Umbilical cord (tissue), 2 donors: ENCODE data around the gene SEMA5A. TPM values are rescaled to one million over a fixed set of nuclear protein-coding genes. Genes with fewer than 3 reads are reported as not detected.
A peak's percentile ranks its signal among the peaks of the same experiment; 100 is the strongest.

Experiments
- DNase-seq: peaks from one replicate; pipeline ENCODE4 v3.0.0-alpha.2; 2015; ENCODE audit warnings: low spot score
- total RNA-seq: library from RNA; depleted of rRNA; stranded (reverse); fragments of >200 nt; gene quantifications from one replicate; pipeline ENCODE4 v1.2.3, GENCODE V29; 2014; ENCODE audit warnings: low replicate concordance; ENCODE audit not compliant: insufficient read depth

Gene SEMA5A
- total RNA-seq, 1 donor from 2014 or later = 24.8 TPM

DNA sequence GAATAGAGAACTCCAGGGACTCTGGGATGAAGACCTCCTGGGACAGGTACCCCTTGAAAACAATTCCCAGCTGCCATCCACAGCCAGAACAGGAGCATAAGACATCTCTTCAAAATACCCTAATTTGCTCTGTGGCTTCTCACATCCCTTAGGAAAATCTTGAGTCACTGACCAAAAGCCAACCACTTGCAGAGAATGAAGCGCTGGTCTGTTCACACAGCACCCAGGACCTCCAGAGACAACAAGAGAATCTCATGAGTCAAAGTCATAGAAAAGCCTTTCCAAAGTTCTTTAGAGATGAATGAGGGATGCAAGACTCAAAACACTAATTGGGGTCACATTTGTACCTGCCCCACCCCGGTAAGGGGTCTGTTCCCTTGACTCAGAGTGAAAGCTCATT, 210.6 kb downstream of the SEMA5A start:
- DNase-seq = no peak

GRCh38 chr5:9332026-9332425, 213.8 kb downstream of the SEMA5A start:
- DNase-seq = no peak

DNA sequence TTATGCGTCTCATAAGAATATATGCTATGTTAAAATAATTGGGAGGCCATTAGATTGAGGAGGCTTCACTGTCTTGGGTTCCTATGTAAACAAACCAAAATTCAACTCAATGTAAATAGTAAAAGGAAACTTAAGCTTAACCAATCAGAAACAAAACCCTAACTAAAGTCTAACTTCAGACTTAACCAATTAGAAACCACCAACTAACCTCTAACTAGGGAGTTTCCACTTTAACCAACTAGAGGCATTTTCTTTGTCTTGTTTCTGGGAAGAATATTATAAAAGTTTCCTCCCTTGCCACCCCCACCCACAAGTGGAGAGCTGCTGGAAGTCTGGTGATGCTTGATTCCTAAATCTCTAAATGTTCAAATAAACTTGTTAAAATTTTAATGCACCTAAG, 214.5 kb downstream of the SEMA5A start:
- no peak for DNase-seq

DNA sequence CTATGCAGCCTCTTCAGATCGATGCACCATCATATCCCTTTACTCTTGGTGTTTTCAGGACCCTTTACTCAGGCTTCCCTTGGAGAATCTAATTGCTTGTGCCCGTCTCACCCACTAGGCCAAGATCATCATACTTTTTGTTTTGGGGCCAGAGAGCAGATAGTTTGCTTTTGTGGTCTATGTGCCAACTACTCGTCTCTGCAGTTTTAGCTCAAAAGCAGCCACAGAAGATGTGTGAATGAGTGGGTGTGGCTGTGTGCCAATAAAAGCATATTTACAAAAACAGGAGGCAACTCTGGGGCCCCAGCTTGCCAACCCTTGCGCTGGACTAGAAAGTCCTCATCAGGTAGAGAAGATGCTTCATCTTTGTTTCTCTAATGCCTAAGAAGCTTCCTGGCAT, 216.8 kb downstream of the SEMA5A start:
- DNase-seq = no peak

DNA sequence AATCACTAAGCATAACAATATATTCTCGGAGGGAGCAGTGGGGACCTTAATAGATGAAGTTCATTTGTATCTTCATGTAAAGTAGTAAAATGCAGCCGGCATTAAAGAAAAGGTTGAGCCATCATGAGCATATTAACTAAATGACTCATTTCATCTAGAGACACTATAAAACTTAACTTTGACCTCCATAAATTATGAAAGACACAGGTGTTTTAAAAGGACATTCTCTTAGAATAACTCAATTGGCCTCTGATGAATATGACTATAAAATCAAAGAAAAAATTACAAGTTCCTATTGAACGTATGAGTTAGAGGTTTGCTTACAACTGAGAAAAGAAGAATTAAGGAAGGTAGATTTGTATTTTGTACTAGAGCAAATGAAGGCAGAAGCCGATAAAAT, 220.3 kb downstream of the SEMA5A start:
- DNase-seq = no peak

GRCh38 chr5:9324348-9325077, 221.4 kb downstream of the SEMA5A start:
- DNase-seq = no peak

DNA sequence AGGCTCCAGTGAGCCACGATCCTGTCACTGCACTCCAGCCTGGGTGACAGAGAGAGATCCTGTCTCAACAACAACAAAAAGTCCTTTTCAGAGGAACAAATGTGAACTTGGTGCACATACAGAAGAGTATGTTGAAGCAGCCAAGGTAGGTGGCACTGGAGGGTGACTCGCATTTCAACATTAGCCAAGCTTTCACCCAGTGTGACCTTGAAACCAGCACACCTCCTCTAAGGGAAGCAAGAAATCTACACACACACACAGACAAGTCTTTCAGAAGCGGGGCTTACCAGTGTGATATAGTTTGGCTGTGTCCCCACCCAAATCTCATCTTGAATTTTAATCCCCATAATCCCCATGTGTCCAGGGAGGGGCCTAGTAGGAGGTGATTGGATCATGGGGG, 225.2 kb downstream of the SEMA5A start:
- no peak for DNase-seq

DNA sequence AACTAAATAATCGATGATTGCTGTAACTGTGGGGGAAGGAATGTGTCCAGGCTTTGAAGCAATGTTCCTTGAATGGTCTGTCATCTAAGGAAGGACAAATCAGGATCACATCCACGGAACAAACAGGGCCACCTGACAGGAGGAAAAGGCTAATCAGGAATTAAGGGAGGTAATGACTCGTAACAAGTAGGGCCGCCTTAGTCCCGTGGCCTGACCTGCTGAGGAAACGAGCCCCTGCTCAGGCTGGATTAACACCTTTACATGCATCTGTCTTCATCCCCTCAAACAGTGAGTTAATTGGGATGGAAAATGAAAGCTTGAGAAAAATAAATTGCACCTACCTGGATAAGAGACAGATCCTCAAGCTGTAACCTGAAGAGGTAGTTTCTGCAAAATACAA, 227.8 kb downstream of the SEMA5A start:
- no peak for DNase-seq

DNA sequence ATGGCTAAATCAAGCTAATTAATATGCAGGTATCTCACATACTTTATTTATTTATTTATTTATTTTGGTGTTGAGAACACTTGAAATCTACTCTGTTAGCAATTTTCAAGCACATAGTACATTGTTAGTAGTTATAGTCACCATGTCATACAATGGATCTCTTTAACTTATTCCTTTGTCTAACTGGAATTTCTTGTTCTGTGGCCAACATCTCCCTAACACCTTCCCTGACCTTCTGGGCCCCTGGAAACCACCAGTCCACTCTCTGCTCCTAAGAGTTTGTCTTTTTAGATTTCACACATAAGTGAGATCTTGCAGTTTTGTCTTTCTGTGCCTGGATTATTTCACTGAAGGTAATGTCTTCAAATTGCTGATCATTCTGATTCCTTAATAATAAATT, 229.1 kb downstream of the SEMA5A start:
- no peak for DNase-seq

- DNase-seq = no peak
Measured at GRCh38 chr5:9316041-9316440, 229.8 kb downstream of the SEMA5A start.

- DNase-seq = no peak
Measured at GRCh38 chr5:9314558-9314957, 231.3 kb downstream of the SEMA5A start.

DNA sequence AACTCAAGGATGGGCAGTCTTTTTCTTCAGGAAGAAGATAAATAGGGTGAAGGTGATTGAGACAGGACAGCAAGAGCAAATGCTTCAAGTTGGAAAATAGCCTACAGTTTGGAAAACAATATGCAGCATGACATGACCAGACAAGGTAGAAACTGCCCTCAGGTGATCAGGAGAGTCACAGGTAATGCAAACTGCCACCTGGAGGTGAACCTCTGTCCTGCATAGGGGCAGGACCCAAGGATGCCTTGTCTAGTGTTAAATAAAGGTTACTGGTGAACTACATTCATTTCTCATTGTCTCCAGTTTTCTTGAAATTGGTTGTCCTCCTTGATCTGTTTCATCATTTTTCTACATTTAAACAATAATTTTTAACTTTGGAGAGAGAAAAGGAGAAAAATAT, 232.1 kb downstream of the SEMA5A start:
- DNase-seq = no peak

GRCh38 chr5:9307150-9307549, 238.7 kb downstream of the SEMA5A start:
- no peak for DNase-seq

GRCh38 chr5:9302218-9302617, 243.7 kb downstream of the SEMA5A start:
- no peak for DNase-seq

GRCh38 chr5:9301200-9301599, 244.7 kb downstream of the SEMA5A start:
- DNase-seq = no peak

DNA sequence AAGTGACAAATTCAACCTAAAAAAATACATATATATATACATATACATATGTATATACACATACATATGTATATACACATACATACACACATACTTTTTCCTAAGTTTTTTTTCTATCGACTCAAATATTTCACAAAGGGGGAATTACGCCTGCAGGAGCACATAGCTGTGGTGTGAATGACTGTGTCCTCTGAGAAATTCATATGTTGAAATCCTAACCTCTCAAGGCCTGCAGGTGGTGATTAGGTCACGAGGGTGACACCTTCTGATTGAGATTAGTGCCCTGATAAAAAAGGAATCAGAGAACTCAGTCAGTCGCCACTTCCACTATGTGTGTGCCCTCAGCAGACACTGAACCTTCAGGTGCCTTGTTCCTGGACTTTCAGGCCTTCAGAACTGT, 248.7 kb downstream of the SEMA5A start:
- no peak for DNase-seq

GRCh38 chr5:9295466-9295801, 250.4 kb downstream of the SEMA5A start:
- DNase-seq = no peak

- no peak for DNase-seq
Measured at GRCh38 chr5:9294793-9295465, 250.9 kb downstream of the SEMA5A start.

GRCh38 chr5:9288234-9288633, 257.6 kb downstream of the SEMA5A start:
- DNase-seq = no peak

GRCh38 chr5:9284781-9285307, 261.0 kb downstream of the SEMA5A start:
- peak; percentile 55 for DNase-seq

DNA sequence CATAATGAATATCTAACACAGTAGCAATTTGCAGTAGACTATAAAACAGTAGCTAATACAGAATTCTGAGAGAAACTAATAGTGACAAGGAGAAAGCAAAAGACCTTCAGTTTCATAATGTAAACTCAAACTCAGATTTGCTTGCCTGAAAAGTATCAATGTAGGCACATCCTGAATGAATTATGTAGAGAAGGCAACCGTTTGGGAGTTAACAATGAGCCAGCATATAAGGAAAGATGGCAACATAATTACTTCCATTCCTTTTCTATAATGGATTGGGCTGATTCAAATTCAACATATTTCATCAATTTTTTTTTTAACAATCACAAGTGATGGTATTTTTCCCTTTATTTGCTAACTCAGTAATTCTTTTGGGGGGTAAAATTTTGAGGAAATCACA, 261.6 kb downstream of the SEMA5A start:
- DNase-seq = no peak

DNA sequence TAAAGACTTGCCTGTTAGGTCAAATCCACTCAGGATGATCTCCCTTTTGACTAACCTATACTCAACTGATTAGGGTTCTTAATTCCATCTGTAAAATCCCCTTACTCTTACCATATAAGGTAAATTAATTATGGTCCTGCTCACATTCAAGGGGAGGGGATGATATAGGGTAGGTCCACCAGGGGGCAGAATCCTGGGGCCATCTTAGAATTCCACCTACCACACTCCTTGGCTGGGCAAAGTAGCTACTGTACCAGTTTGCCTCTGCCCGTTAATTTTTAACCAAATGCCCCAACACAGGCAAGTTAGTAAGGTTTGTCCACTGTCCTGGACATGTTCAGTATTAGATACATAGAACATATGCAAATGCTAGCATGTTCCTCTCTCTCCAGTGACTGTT, 262.4 kb downstream of the SEMA5A start:
- no peak for DNase-seq

- no peak for DNase-seq
Measured at GRCh38 chr5:9283021-9283420, 262.9 kb downstream of the SEMA5A start.
